ENCODE measurements around the gene DPYSL3. TPM values are rescaled to one million over a fixed set of nuclear protein-coding genes. Genes with fewer than 3 reads are reported as not detected.
A peak's percentile ranks its signal among the peaks of the same experiment; 100 is the strongest.

Gene DPYSL3
- total and polyA plus RNA-seq, 2 experiments from 2014 or later = 9.2 to 42.8 TPM

GRCh38 chr5:147446523-147446922 is 63.3 kb downstream of the DPYSL3 start:
- 67 to 82% methylated on average over 2 of the region's 2 CpGs for WGBS, 2 experiments (ENCODE audit: low coverage in 1 of 2, low lambda C conversion rate in 2 of 2, missing lambda C conversion rate in 2 of 2)
- H3K4me3 ChIP-seq = no peak overlapping the region
- TF ChIP-seq EZH2phosphoT487 (IDR thresholded peaks at IDR 0.05; ENCODE audit: insufficient read depth, low read depth) (no peak), EZH2 (IDR thresholded peaks at IDR 0.05; ENCODE audit: insufficient read depth, poor library complexity, severe bottlenecking) (no peak)
- peaks cover 20% of the 10 kb centered on the region for H3K79me2 ChIP-seq (ENCODE audit: insufficient read depth)
- H3K4me2 ChIP-seq (ENCODE audit: unreplicated experiment) = no peak overlapping the region
- H4K20me1 ChIP-seq (ENCODE audit: insufficient read depth) = no peaks in the 10 kb centered on the region
- H3K27ac ChIP-seq = no peak overlapping the region
- H3K9me2 ChIP-seq (ENCODE audit: insufficient read depth) = no peaks in the 10 kb centered on the region
- in situ Hi-C loops (cut with MboI) = no loop called here
- no peaks in the 10 kb centered on the region for H3K9me3 ChIP-seq (ENCODE audit: low read depth)
- H3K4me1 ChIP-seq (ENCODE audit: insufficient read depth) = peaks cover 7% of the 10 kb centered on the region
- H3K9ac ChIP-seq = no peak overlapping the region
- H3K36me3 ChIP-seq (ENCODE audit: low read depth) = no peaks in the 10 kb centered on the region
- H2AFZ ChIP-seq = no peak overlapping the region
- H3F3A ChIP-seq (ENCODE audit: insufficient read depth) = no peaks in the 10 kb centered on the region
- no peaks in the 10 kb centered on the region for H3K27me3 ChIP-seq (replicated peaks; ENCODE audit: insufficient read depth)
- DNase-seq = peak; percentile 48

DNA sequence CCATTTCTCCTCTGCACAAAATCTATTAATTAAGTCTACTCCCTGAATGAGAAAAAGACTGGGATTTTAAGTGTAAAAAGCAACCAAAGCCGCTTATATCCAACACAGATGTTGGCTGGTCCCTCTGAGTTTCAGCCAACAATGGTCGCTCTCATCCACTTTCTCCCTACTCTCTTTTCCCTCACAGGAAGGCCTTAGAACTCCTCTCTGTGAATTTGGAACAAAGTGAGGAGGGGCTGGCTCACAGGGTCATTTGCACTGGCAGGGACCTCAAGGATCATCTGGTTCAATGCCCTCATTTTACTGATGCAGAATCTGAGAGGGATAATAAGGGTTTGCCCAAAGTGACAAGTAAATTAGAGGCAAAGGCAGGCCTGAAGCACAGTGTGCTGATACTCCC is 64.0 kb downstream of the DPYSL3 start:
- no peaks in the 10 kb centered on the region for H3K27me3 ChIP-seq (replicated peaks; ENCODE audit: insufficient read depth)
- H3K27ac ChIP-seq = no peak overlapping the region
- DNase-seq = no peak
- TF ChIP-seq EZH2phosphoT487 (IDR thresholded peaks at IDR 0.05; ENCODE audit: insufficient read depth, low read depth) = no peak
- no peak overlapping the region for H3K4me3 ChIP-seq
- H3K9me2 ChIP-seq (ENCODE audit: insufficient read depth) = no peaks in the 10 kb centered on the region
- in situ Hi-C loops (cut with MboI) = no loop called here
- H3K4me2 ChIP-seq (ENCODE audit: unreplicated experiment) = no peak overlapping the region
- 47 to 65% methylated on average over 2 of the region's 2 CpGs for whole genome bisulfite sequencing, 2 experiments (ENCODE audit: low coverage in 1 of 2, low lambda C conversion rate in 2 of 2, missing lambda C conversion rate in 2 of 2)
- no peaks in the 10 kb centered on the region for H3K36me3 ChIP-seq (ENCODE audit: low read depth)
- peaks cover 20% of the 10 kb centered on the region for H3K79me2 ChIP-seq (ENCODE audit: insufficient read depth)
- no peaks in the 10 kb centered on the region for H4K20me1 ChIP-seq (ENCODE audit: insufficient read depth)
- no peak overlapping the region for H3K9ac ChIP-seq
- no peak overlapping the region for H2AFZ ChIP-seq
- H3K4me1 ChIP-seq (ENCODE audit: insufficient read depth) = peaks cover 7% of the 10 kb centered on the region
- no peaks in the 10 kb centered on the region for H3K9me3 ChIP-seq (ENCODE audit: low read depth)
- H3F3A ChIP-seq (ENCODE audit: insufficient read depth) = no peaks in the 10 kb centered on the region

DNA sequence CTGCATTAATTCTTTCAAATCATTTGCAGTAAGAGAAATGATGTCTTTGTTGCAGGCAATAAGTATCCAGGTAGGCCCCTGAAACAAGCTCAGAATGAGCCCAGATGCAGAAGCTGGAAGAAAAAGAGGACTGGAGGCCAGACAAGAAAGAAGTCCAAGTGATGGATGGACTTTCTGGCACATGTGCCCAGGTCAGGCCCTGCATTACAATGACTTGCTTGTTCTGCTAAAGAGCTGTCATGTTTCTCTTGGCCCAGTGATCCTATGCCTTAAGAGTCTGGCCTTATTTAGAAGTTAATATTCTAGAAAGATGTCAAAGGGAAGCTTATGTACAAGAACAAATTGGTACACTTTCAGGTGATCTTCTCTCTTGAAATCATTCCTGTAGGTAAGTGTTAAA is 64.8 kb downstream of the DPYSL3 start:
- H3K4me1 ChIP-seq (ENCODE audit: insufficient read depth) = peaks cover 7% of the 10 kb centered on the region
- H3K36me3 ChIP-seq (ENCODE audit: low read depth) = no peaks in the 10 kb centered on the region
- H2AFZ ChIP-seq = no peak overlapping the region
- no peak overlapping the region for H3K4me2 ChIP-seq (ENCODE audit: unreplicated experiment)
- no peak for DNase-seq
- H3K79me2 ChIP-seq (ENCODE audit: insufficient read depth) = peaks cover 14% of the 10 kb centered on the region; the same call in 1 of the 2 replicates
- no peaks in the 10 kb centered on the region for H3F3A ChIP-seq (ENCODE audit: insufficient read depth)
- in situ Hi-C loops (cut with MboI) = no loop called here
- H3K27ac ChIP-seq = no peak overlapping the region
- H3K9me3 ChIP-seq (ENCODE audit: low read depth) = no peaks in the 10 kb centered on the region
- H3K4me3 ChIP-seq = no peak overlapping the region
- H3K27me3 ChIP-seq (replicated peaks; ENCODE audit: insufficient read depth) = no peaks in the 10 kb centered on the region
- no peaks in the 10 kb centered on the region for H4K20me1 ChIP-seq (ENCODE audit: insufficient read depth)
- H3K9me2 ChIP-seq (ENCODE audit: insufficient read depth) = no peaks in the 10 kb centered on the region
- TF ChIP-seq EZH2 (IDR thresholded peaks at IDR 0.05; ENCODE audit: insufficient read depth, poor library complexity, severe bottlenecking) (no peak), EZH2phosphoT487 (IDR thresholded peaks at IDR 0.05; ENCODE audit: insufficient read depth, low read depth) (no peak)
- H3K9ac ChIP-seq = no peak overlapping the region

DNA sequence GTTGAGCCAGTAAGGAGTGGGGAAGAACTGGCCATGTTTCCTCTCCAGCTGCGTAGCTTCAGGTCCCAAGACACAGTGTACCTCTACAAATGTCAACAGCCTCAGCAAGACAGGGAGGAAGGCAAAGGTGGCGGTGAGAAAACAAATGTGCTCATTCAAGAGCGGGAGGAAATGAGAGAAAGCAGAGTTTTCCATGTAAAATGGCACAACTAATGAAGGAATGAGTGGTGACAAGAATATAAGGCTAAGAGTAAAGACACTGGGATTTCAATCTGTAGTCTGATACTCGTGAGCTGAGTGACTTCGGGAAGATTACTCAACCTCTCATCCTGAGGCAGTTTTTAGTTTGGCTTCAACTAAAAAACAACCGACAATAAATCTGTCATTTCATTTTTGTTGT is 67.6 kb downstream of the DPYSL3 start:
- Histone ChIP-seq H2AFZ (no peak overlapping the region), H3K27me3 (replicated peaks; ENCODE audit: insufficient read depth) (no peaks in the 10 kb centered on the region), H3K9ac (no peak overlapping the region), H3K36me3 (ENCODE audit: low read depth) (no peaks in the 10 kb centered on the region), H4K20me1 (ENCODE audit: insufficient read depth) (no peaks in the 10 kb centered on the region), H3F3A (ENCODE audit: insufficient read depth) (no peaks in the 10 kb centered on the region), H3K4me2 (ENCODE audit: unreplicated experiment) (no peak overlapping the region), H3K79me2 (ENCODE audit: insufficient read depth) (peaks cover 9% of the 10 kb centered on the region; the same call in 1 of the 2 replicates), H3K9me2 (ENCODE audit: insufficient read depth) (no peaks in the 10 kb centered on the region), H3K27ac (no peak overlapping the region), H3K4me3 (no peak overlapping the region), H3K4me1 (ENCODE audit: insufficient read depth) (peaks cover 12% of the 10 kb centered on the region), H3K9me3 (ENCODE audit: low read depth) (no peaks in the 10 kb centered on the region)
- DNase-seq = no peak
- in situ Hi-C loops (cut with MboI) = no loop called here
- WGBS, 2 experiments (ENCODE audit: low coverage in 1 of 2, low lambda C conversion rate in 2 of 2, missing lambda C conversion rate in 2 of 2) = 95 to 99% methylated on average over 6 of the region's 6 CpGs
- TF ChIP-seq EZH2 (IDR thresholded peaks at IDR 0.05; ENCODE audit: insufficient read depth, poor library complexity, severe bottlenecking) (no peak), EZH2phosphoT487 (IDR thresholded peaks at IDR 0.05; ENCODE audit: insufficient read depth, low read depth) (no peak)

DNA sequence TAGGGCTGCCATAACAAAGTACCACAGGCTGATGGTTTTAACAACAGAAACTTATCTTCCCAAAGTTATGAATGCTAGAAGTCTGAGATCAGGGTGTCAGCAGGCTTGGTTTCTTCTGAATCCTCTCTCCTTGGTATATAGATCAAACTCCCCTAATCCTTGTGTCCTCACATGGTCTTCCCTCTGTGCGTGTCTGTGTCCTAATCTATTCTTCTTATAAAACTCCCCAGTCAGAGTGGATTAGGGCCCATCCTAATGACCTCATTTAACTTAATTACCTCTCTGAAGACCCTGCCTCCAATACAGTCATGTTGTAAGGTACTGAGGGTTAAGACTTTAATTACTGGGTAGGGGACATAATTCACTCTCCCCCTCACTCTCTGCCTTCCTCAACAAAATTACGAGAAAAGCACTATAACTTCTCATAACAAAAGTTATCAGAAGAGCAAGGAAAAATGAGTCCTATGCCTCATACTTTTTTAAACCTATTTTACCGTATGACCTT is 68.6 kb downstream of the DPYSL3 start:
- no peak overlapping the region for H3K9ac ChIP-seq
- WGBS, 2 experiments (ENCODE audit: low coverage in 1 of 2, low lambda C conversion rate in 2 of 2, missing lambda C conversion rate in 2 of 2) = 98% methylated on average over 3 of the region's 3 CpGs
- DNase-seq = no peak
- H3K9me3 ChIP-seq (ENCODE audit: low read depth) = no peaks in the 10 kb centered on the region
- peaks cover 12% of the 10 kb centered on the region for H3K4me1 ChIP-seq (ENCODE audit: insufficient read depth)
- peaks cover 14% of the 10 kb centered on the region for H3K79me2 ChIP-seq (ENCODE audit: insufficient read depth)
- H3K36me3 ChIP-seq (ENCODE audit: low read depth) = no peaks in the 10 kb centered on the region
- H3F3A ChIP-seq (ENCODE audit: insufficient read depth) = no peaks in the 10 kb centered on the region
- H3K9me2 ChIP-seq (ENCODE audit: insufficient read depth) = no peaks in the 10 kb centered on the region
- no peak overlapping the region for H3K4me2 ChIP-seq (ENCODE audit: unreplicated experiment)
- H2AFZ ChIP-seq = no peak overlapping the region
- no peak overlapping the region for H3K27ac ChIP-seq
- no peaks in the 10 kb centered on the region for H3K27me3 ChIP-seq (replicated peaks; ENCODE audit: insufficient read depth)
- no peaks in the 10 kb centered on the region for H4K20me1 ChIP-seq (ENCODE audit: insufficient read depth)
- no peak overlapping the region for H3K4me3 ChIP-seq
- in situ Hi-C loops (cut with MboI) = no loop called here
- TF ChIP-seq EZH2 (IDR thresholded peaks at IDR 0.05; ENCODE audit: insufficient read depth, poor library complexity, severe bottlenecking) (no peak), EZH2phosphoT487 (IDR thresholded peaks at IDR 0.05; ENCODE audit: insufficient read depth, low read depth) (no peak)
